Neural cell (in vitro differentiated cells): ENCODE measurements around the gene CPLX1. TPM values are rescaled to one million over a fixed set of nuclear protein-coding genes. Genes with fewer than 3 reads are reported as not detected.

Experiments
- H2AFZ ChIP-seq: fragments of 200-600, 300-800 bp; sonication (generic), shearing (Covaris generic); 2 replicates; pipeline ENCODE4 v1.6.0; 2014; ENCODE audit warnings: low read depth, mild to moderate bottlenecking, antibody characterized with exemption, low read length, moderate library complexity
- H3F3A ChIP-seq: fragments of 200-600 bp; shearing (Covaris generic); 2 replicates; pipeline ENCODE4 v1.6.1; 2016; ENCODE audit warnings: mild to moderate bottlenecking, moderate library complexity, mixed read lengths, antibody characterized with exemption, low read length; ENCODE audit not compliant: insufficient read depth, poor library complexity, severe bottlenecking
- H3K27ac ChIP-seq: fragments of 200-600, 300-800 bp; sonication (generic), shearing (Covaris generic); 2 replicates; pipeline ENCODE4 v1.5.1; 2014; ENCODE audit warnings: mild to moderate bottlenecking, low read length, moderate library complexity
- H3K27me3 ChIP-seq: fragments of 300-800, 200-600 bp; sonication (generic), shearing (Covaris generic); 2 replicates; pipeline ENCODE4 v1.6.0; 2014; ENCODE audit warnings: mild to moderate bottlenecking, low read depth, low read length, moderate library complexity; ENCODE audit not compliant: insufficient read depth
- H3K36me3 ChIP-seq: fragments of 300-800, 200-600 bp; sonication (generic), shearing (Covaris generic); 2 replicates; pipeline ENCODE4 v1.5.1; 2014; ENCODE audit warnings: mild to moderate bottlenecking, antibody characterized with exemption, low read length, moderate library complexity; ENCODE audit not compliant: insufficient read depth
- H3K4me2 ChIP-seq: fragments of 300-800, 200-600 bp; sonication (generic), shearing (Covaris generic); 2 replicates; pipeline ENCODE4 v1.6.0; 2014; ENCODE audit warnings: mild to moderate bottlenecking, low read length
- H3K4me3 ChIP-seq: fragments of 300-800, 200-600 bp; sonication (generic), shearing (Covaris generic); 2 replicates; pipeline ENCODE4 v1.5.1; 2014; ENCODE audit warnings: mild to moderate bottlenecking, low read length, moderate library complexity
- H3K79me2 ChIP-seq: fragments of 200-600 bp; shearing (Covaris generic); replicated peaks from 2 replicates; pipeline ENCODE4 v1.6.0; 2014; ENCODE audit warnings: mild to moderate bottlenecking, low read length, moderate library complexity; ENCODE audit not compliant: insufficient read depth
- H3K9ac ChIP-seq: fragments of 300-800, 200-600 bp; sonication (generic), shearing (Covaris generic); 2 replicates; pipeline ENCODE4 v1.6.1; 2016; ENCODE audit warnings: mild to moderate bottlenecking, low read length, mixed read lengths
- H3K9me2 ChIP-seq: fragments of 200-600 bp; shearing (Covaris generic); 2 replicates; pipeline ENCODE4 v1.6.1; 2016; ENCODE audit warnings: mild to moderate bottlenecking, low read length, mixed read lengths; ENCODE audit not compliant: insufficient read depth
- H3K9me3 ChIP-seq: fragments of 200-600, 300-800 bp; sonication (generic), shearing (Covaris generic); 2 replicates; pipeline ENCODE4 v1.6.1; 2016; ENCODE audit warnings: mild to moderate bottlenecking, mixed run types, low read length, moderate library complexity, mixed read lengths
- H4K20me1 ChIP-seq: fragments of 200-600 bp; shearing (Covaris generic); 2 replicates; pipeline ENCODE4 v1.6.1; 2016; ENCODE audit warnings: mild to moderate bottlenecking, mixed run types; ENCODE audit not compliant: insufficient read depth
- CTCF ChIP-seq: fragments of 450-650 bp; IDR thresholded peaks from 2 replicates; pipeline ENCODE4 v1.5.1; 2014; ENCODE audit warnings: antibody characterized with exemption, mild to moderate bottlenecking, moderate library complexity; ENCODE audit not compliant: poor library complexity, severe bottlenecking
- EP300 ChIP-seq: fragments of 450-650 bp; conservative IDR thresholded peaks from 2 replicates; pipeline ENCODE4 v1.6.1; 2014; ENCODE audit warnings: antibody characterized with exemption, mild to moderate bottlenecking, moderate library complexity; ENCODE audit not compliant: poor library complexity, severe bottlenecking
- EZH2 ChIP-seq: fragments of 200-600, 300-800 bp; shearing (Covaris generic), sonication (generic); IDR thresholded peaks from 2 replicates; pipeline ENCODE4 v1.6.1; 2014; ENCODE audit warnings: antibody characterized with exemption, low read length, borderline replicate concordance, mild to moderate bottlenecking; ENCODE audit not compliant: insufficient read depth, poor library complexity, severe bottlenecking
- MXI1 ChIP-seq: fragments of 450-650 bp; conservative IDR thresholded peaks from 2 replicates; pipeline ENCODE4 v1.6.1; 2014; ENCODE audit warnings: antibody characterized with exemption, mild to moderate bottlenecking; ENCODE audit not compliant: poor library complexity, severe bottlenecking
- POLR2AphosphoS5 ChIP-seq: IDR thresholded peaks from 2 replicates; pipeline ENCODE4 v1.6.1; 2012
- RAD21 ChIP-seq: fragments of 450-650 bp; conservative IDR thresholded peaks from 2 replicates; pipeline ENCODE4 v1.6.1; 2014; ENCODE audit warnings: antibody characterized with exemption, mild to moderate bottlenecking, moderate library complexity
- REST ChIP-seq: IDR thresholded peaks from 2 replicates; pipeline ENCODE4 v1.6.1; 2012; ENCODE audit warnings: borderline replicate concordance
- SMC3 ChIP-seq: fragments of 450-650 bp; conservative IDR thresholded peaks from 2 replicates; pipeline ENCODE4 v1.6.1; 2014; ENCODE audit warnings: antibody characterized with exemption, mild to moderate bottlenecking, moderate library complexity; ENCODE audit not compliant: poor library complexity
- TAF1 ChIP-seq: IDR thresholded peaks from 2 replicates; pipeline ENCODE4 v1.6.1; 2012; ENCODE audit warnings: low read depth
- polyA plus RNA-seq: library from polyadenylated mRNA; depleted of rRNA; stranded (reverse); fragments of >200 nt; gene quantifications from 2 replicates; pipeline ENCODE4 v1.2.3, GENCODE V29; 2014

CPLX1 gene
- polyA plus RNA-seq, 1 donor from 2014 or later, result 7.6 TPM

DNA sequence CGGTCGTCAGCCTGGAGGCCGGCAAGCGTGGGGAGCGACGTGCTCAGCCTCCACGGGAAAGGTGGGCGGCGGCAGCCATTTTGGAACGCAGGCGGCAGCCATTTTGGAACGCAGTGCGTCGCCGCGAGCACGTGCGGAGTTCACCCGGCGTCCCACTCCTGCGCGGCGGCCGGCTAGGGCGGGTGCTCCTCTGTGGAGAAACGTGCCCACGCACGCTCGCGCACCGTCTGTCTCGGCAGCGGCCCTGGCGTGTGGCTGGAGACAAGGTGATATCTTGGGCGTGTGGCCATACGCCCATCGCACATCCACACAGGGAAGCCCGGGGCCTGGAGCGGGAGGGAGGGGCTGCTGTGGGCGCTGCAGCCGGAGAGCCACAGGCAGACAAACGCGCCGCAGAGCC is 21.1 kb downstream of the CPLX1 start:
- Histone ChIP-seq H3K9me3 (peaks cover 25% of the 10 kb centered on the region), H3F3A (no peaks in the 10 kb centered on the region), H3K9me2 (no peaks in the 10 kb centered on the region), H3K4me3 (no peak overlapping the region), H3K4me2 (no peak overlapping the region), H3K9ac (no peak overlapping the region), H3K36me3 (peaks cover 12% of the 10 kb centered on the region), H2AFZ (no peak overlapping the region), H3K27me3 (no peaks in the 10 kb centered on the region), H3K27ac (no peak overlapping the region), H4K20me1 (no peaks in the 10 kb centered on the region), H3K79me2 (no peaks in the 10 kb centered on the region)
- no peak for TF ChIP-seq CTCF
- no peak for TF ChIP-seq EP300
- TF ChIP-seq RAD21, result no peak
- TF ChIP-seq TAF1, result no peak
- no peak for TF ChIP-seq POLR2AphosphoS5
- TF ChIP-seq EZH2, result no peak
- TF ChIP-seq SMC3, result no peak
- TF ChIP-seq REST, result no peak
- no peak for TF ChIP-seq MXI1

DNA sequence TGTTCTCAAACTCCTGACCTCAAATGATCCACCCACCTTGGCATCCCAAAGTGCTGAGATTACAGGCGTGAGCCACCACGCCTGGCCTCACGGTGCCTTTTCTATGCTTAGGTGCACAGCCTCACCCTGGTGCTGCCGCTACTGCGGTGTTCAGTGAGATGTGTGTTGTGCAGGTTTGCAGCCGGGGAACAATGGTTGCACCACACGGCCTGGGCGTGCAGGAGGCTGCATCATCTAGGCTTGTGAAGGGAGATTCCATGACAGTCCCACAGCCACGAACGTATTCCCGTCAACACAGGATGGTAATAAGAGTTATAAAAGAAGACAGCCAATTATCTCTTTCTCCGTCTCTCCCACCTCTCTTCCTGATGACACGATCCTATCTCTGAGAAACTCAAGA is 22.0 kb downstream of the CPLX1 start:
- H3K79me2 ChIP-seq, result no peaks in the 10 kb centered on the region
- no peaks in the 10 kb centered on the region for H3K9me2 ChIP-seq
- no peaks in the 10 kb centered on the region for H3K27me3 ChIP-seq
- no peak overlapping the region for H2AFZ ChIP-seq
- H3F3A ChIP-seq, result no peaks in the 10 kb centered on the region
- H3K27ac ChIP-seq, result no peak overlapping the region
- H3K36me3 ChIP-seq, result peaks cover 12% of the 10 kb centered on the region
- H3K9me3 ChIP-seq, result peaks cover 25% of the 10 kb centered on the region
- no peak overlapping the region for H3K4me3 ChIP-seq
- no peak overlapping the region for H3K4me2 ChIP-seq
- H3K9ac ChIP-seq, result no peak overlapping the region
- no peak for TF ChIP-seq EZH2
- TF ChIP-seq CTCF, result no peak
- no peak for TF ChIP-seq POLR2AphosphoS5
- TF ChIP-seq EP300, result no peak
- TF ChIP-seq MXI1, result no peak
- TF ChIP-seq REST, result no peak
- TF ChIP-seq TAF1, result no peak
- no peak for TF ChIP-seq RAD21
- no peak for TF ChIP-seq SMC3
- no peaks in the 10 kb centered on the region for H4K20me1 ChIP-seq
